GM10248 (cell line): Measurements from ENCODE around the gene CELF4.

ENCODE experiments used
- CTCF ChIA-PET: fragments of 300-600 bp; sonication (Branson Sonifier 250); formaldehyde crosslinking; extraction: SDS; loops from one replicate; lab custom pipeline; 2021; ENCODE audit warnings: antibody characterized with exemption; lab: Yijun Ruan, JAX
- POLR2A ChIA-PET: fragments of 350-650 bp; sonication (Branson Sonifier 250); formaldehyde crosslinking; extraction: SDS; loops from one replicate; lab custom pipeline; 2020; ENCODE audit warnings: antibody characterized with exemption; lab: Yijun Ruan, JAX
- DNase-seq: peaks from one replicate; pipeline ENCODE4 v3.0.0; 2012; ENCODE audit errors: extremely low spot score
- CTCF ChIP-seq: IDR thresholded peaks from 2 replicates; pipeline ENCODE4 v1.5.1; 2012; ENCODE audit warnings: mild to moderate bottlenecking, low read depth; ENCODE audit errors: extremely low read depth, missing control alignments, control extremely low read depth

Gene CELF4

GRCh38 chr18:37565101-37565976, at the start of gene CELF4:
CELF4 (minus strand) TSS chr18:37565798.
- no peak for TF ChIP-seq CTCF
- DNase-seq, result no peak
- ChIA-PET POLR2A (no interaction called here), CTCF (no interaction called here)

- POLR2A ChIA-PET, result no interaction called here
- no peak for DNase-seq
Observed at GRCh38 chr18:37613253-37613565, 47.6 kb upstream of the CELF4 start.

GRCh38 chr18:37612524-37613252, 47.1 kb upstream of the CELF4 start:
- POLR2A ChIA-PET, result no interaction called here
- no peak for DNase-seq
- CTCF ChIA-PET, result no interaction called here
- TF ChIP-seq CTCF, result no peak

More at GRCh38 chr18:37613253-37613565, 47.6 kb upstream of the CELF4 start:
- no peak for TF ChIP-seq CTCF
- CTCF ChIA-PET, result no interaction called here

- ChIA-PET POLR2A (no interaction called here), CTCF (interaction anchor here (1.0 kb wide), 1 partner anchor 17 kb away, joined by 3 read pairs; no protein-coding TSS in a partner anchor)
- TF ChIP-seq CTCF, result no peak
- DNase-seq, result no peak
Observed at GRCh38 chr18:37611614-37612279, 46.1 kb upstream of the CELF4 start.

GRCh38 chr18:37608876-37609275, 43.3 kb upstream of the CELF4 start:
- no peak for TF ChIP-seq CTCF
- POLR2A ChIA-PET, result no interaction called here
- DNase-seq, result no peak
- CTCF ChIA-PET, result interaction anchor here (1.1 kb wide), 1 partner anchor 19 kb away, joined by 3 read pairs; no protein-coding TSS in a partner anchor

- DNase-seq, result no peak
- ChIA-PET POLR2A (no interaction called here), CTCF (no interaction called here)
- TF ChIP-seq CTCF, result no peak
Observed at GRCh38 chr18:37607281-37607680, 41.7 kb upstream of the CELF4 start.
